ENCODE data around the gene SAG.

Gene SAG

GRCh38 chr2:233281553-233281952 lies 26.1 kb upstream of the SAG start:
- no peak for DNase-seq
- no peaks in the 10 kb centered on the region for H3K27me3 ChIP-seq
- H3K4me1 ChIP-seq, result peaks cover 8% of the 10 kb centered on the region
- TF ChIP-seq CTCF (IDR thresholded peaks at IDR 0.05; ENCODE audit: low read depth, low read length), result no peak
- H3K36me3 ChIP-seq, result peaks cover 74% of the 10 kb centered on the region
- H3K9me3 ChIP-seq, result no peaks in the 10 kb centered on the region
- H3K4me3 ChIP-seq (ENCODE audit: low read depth, low read length), result no peak overlapping the region

GRCh38 chr2:233281992-233282603 lies 25.5 kb upstream of the SAG start:
- no peaks in the 10 kb centered on the region for H3K9me3 ChIP-seq
- H3K27me3 ChIP-seq, result no peaks in the 10 kb centered on the region
- H3K4me1 ChIP-seq, result peaks cover 8% of the 10 kb centered on the region
- peaks cover 77% of the 10 kb centered on the region for H3K36me3 ChIP-seq
- no peak for TF ChIP-seq CTCF (IDR thresholded peaks at IDR 0.05; ENCODE audit: low read depth, low read length)
- H3K4me3 ChIP-seq (ENCODE audit: low read depth, low read length), result no peak overlapping the region
- no peak for DNase-seq

- TF ChIP-seq CTCF (IDR thresholded peaks at IDR 0.05; ENCODE audit: low read depth, low read length), result no peak
- no peaks in the 10 kb centered on the region for H3K27me3 ChIP-seq
- peaks cover 5% of the 10 kb centered on the region for H3K4me1 ChIP-seq
- DNase-seq, result no peak
- H3K36me3 ChIP-seq, result peaks cover 75% of the 10 kb centered on the region
- no peak overlapping the region for H3K4me3 ChIP-seq (ENCODE audit: low read depth, low read length)
- H3K9me3 ChIP-seq, result no peaks in the 10 kb centered on the region
Observed at GRCh38 chr2:233285921-233286320, 21.7 kb upstream of the SAG start.

- no peak for TF ChIP-seq CTCF (IDR thresholded peaks at IDR 0.05; ENCODE audit: low read depth, low read length)
- H3K4me3 ChIP-seq (ENCODE audit: low read depth, low read length), result no peak overlapping the region
- no peaks in the 10 kb centered on the region for H3K9me3 ChIP-seq
Observed at GRCh38 chr2:233287871-233288270, 19.7 kb upstream of the SAG start.

GRCh38 chr2:233288663-233289062 lies 19.0 kb upstream of the SAG start:
- DNase-seq, result no peak
- peaks cover 80% of the 10 kb centered on the region for H3K36me3 ChIP-seq
- no peak for TF ChIP-seq CTCF (IDR thresholded peaks at IDR 0.05; ENCODE audit: low read depth, low read length)

More at GRCh38 chr2:233287871-233288270, 19.7 kb upstream of the SAG start:
- H3K27me3 ChIP-seq, result no peaks in the 10 kb centered on the region
- DNase-seq, result no peak
- H3K4me1 ChIP-seq, result peaks cover 5% of the 10 kb centered on the region
- peaks cover 75% of the 10 kb centered on the region for H3K36me3 ChIP-seq

GRCh38 chr2:233289648-233290047 lies 18.0 kb upstream of the SAG start:
- H3K36me3 ChIP-seq, result peaks cover 82% of the 10 kb centered on the region
- no peak for DNase-seq
- TF ChIP-seq CTCF (IDR thresholded peaks at IDR 0.05; ENCODE audit: low read depth, low read length), result no peak
- no peak overlapping the region for H3K4me3 ChIP-seq (ENCODE audit: low read depth, low read length)
- H3K4me1 ChIP-seq, result peaks cover 5% of the 10 kb centered on the region
- no peaks in the 10 kb centered on the region for H3K9me3 ChIP-seq
- H3K27me3 ChIP-seq, result no peaks in the 10 kb centered on the region

More at GRCh38 chr2:233288663-233289062, 19.0 kb upstream of the SAG start:
- Histone ChIP-seq H3K4me1 (peaks cover 5% of the 10 kb centered on the region), H3K27me3 (no peaks in the 10 kb centered on the region), H3K4me3 (ENCODE audit: low read depth, low read length) (no peak overlapping the region), H3K9me3 (no peaks in the 10 kb centered on the region)
